Testis (tissue), 3 donors: ENCODE measurements around the gene IRF8. TPM values are rescaled to one million over a fixed set of nuclear protein-coding genes. Genes with fewer than 3 reads are reported as not detected.
"Not testable (repeated sequence)": the region's sequence is repeated elsewhere in the genome, so short reads cannot be mapped to it uniquely, and the experiment has no call there.

ENCODE experiments used
- DNase-seq: peaks from one replicate; pipeline ENCODE4 v3.0.0-alpha.2; 2019
- H3K27ac ChIP-seq, 2 donors: fragments of 200-600 bp; sonication (generic); one replicate each; pipeline ENCODE4 v1.5.1; 2019
- H3K27me3 ChIP-seq: fragments of 200-600 bp; sonication (generic); one replicate; pipeline ENCODE4 v1.5.1; 2019
- H3K36me3 ChIP-seq: fragments of 200-600 bp; sonication (generic); one replicate; pipeline ENCODE4 v1.5.1; 2017; ENCODE audit warnings: low read depth; ENCODE audit errors: missing control alignments
- H3K4me1 ChIP-seq: fragments of 200-600 bp; sonication (generic); one replicate; pipeline ENCODE4 v1.5.1; 2019
- H3K4me3 ChIP-seq, 2 donors: fragments of 200-600 bp; sonication (generic); one replicate each; pipeline ENCODE4 v1.5.1; 2017 to 2019
- H3K9me3 ChIP-seq: fragments of 200-600 bp; sonication (generic); one replicate; pipeline ENCODE4 v1.5.1; 2017
- POLR2A ChIP-seq: fragments of 450-650 bp; IDR thresholded peaks from one replicate; pipeline ENCODE4 v1.6.1; 2017; ENCODE audit warnings: antibody characterized with exemption, mild to moderate bottlenecking, moderate library complexity
- WGBS, 2 donors: methylation state at CpG; one replicate each; pipeline ENCODE4 v1.1.5; 2018; 5-methylcytosine and 5-hydroxymethylcytosine counted together
- intact Hi-C: fragments of 100-400 bp; cut with DNase I; formaldehyde crosslinking; loops from one replicate; pipeline ENCODE4 v1.15.1; 2023; ENCODE audit warnings: low total_unique reads
- polyA plus RNA-seq: library from polyadenylated mRNA; stranded (reverse); fragments of 350-450 nt; fragmentation: Illumina TruSeq; extraction: RNeasy Lipid Tissue Mini Kit (QIAGEN cat#74804); gene quantifications from one replicate; pipeline ENCODE4 v1.2.3, GENCODE V29; 2014; ENCODE audit warnings: low read depth, low replicate concordance; ENCODE audit not compliant: insufficient read depth
- total RNA-seq, 2 donors: library from RNA; depleted of rRNA; stranded (reverse); fragments of >200 nt; gene quantifications; one replicate each; pipeline ENCODE4 v1.2.3, GENCODE V29; 2016
- TF ChIP-seq, protein P1 (sequence below), 3 experiments: fragments of 450-650 bp in 2 of 3; fragments of 200-600 bp in 1 of 3; sonication (generic) in 1 of 3; IDR thresholded peaks; one replicate each; pipeline ENCODE4 v1.5.1; 2016 to 2019; ENCODE audit warnings: antibody characterized with exemption in 3 of 3, mild to moderate bottlenecking in 2 of 3, moderate library complexity in 1 of 3

The IRF8 gene
- total and polyA plus RNA-seq, 3 donors from 2014 or later = 7.2 to 15.0 (median 14.0) TPM

DNA sequence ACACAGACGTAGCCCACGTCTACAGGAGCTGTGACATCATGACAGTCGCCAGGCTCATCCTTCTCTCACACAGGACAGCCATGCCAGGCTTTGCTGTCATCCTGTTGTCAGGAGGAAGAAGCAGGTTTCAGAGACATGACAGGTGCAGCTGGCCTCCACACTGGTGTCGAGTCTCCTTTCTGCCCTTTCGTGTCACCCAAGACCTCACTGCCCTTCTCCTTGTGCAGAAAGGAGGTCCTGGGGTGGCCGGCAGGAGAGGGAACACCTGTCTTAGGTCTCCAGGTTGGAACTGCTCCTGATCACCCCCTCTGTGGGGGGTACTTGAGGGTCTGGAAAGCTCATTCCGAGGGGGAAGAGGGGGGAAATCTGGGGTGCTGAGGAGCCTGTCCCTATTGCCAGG, 41.6 kb upstream of the IRF8 start:
- TF ChIP-seq, protein P1, sequence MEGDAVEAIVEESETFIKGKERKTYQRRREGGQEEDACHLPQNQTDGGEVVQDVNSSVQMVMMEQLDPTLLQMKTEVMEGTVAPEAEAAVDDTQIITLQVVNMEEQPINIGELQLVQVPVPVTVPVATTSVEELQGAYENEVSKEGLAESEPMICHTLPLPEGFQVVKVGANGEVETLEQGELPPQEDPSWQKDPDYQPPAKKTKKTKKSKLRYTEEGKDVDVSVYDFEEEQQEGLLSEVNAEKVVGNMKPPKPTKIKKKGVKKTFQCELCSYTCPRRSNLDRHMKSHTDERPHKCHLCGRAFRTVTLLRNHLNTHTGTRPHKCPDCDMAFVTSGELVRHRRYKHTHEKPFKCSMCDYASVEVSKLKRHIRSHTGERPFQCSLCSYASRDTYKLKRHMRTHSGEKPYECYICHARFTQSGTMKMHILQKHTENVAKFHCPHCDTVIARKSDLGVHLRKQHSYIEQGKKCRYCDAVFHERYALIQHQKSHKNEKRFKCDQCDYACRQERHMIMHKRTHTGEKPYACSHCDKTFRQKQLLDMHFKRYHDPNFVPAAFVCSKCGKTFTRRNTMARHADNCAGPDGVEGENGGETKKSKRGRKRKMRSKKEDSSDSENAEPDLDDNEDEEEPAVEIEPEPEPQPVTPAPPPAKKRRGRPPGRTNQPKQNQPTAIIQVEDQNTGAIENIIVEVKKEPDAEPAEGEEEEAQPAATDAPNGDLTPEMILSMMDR (IDR thresholded peaks at IDR 0.05) = no peak
- TF ChIP-seq POLR2A = no peak
- H3K4me3 ChIP-seq = no peak overlapping the region
- no peaks in the 10 kb centered on the region for H3K9me3 ChIP-seq
- DNase-seq = no peak
- 77 to 89% methylated on average over 4 to 7 of the region's 7 CpGs for WGBS, 2 donors
- H3K27ac ChIP-seq = no peak overlapping the region
- no peaks in the 10 kb centered on the region for H3K4me1 ChIP-seq
- intact Hi-C loops = no loop called here
- no peaks in the 10 kb centered on the region for H3K27me3 ChIP-seq
- no peaks in the 10 kb centered on the region for H3K36me3 ChIP-seq

DNA sequence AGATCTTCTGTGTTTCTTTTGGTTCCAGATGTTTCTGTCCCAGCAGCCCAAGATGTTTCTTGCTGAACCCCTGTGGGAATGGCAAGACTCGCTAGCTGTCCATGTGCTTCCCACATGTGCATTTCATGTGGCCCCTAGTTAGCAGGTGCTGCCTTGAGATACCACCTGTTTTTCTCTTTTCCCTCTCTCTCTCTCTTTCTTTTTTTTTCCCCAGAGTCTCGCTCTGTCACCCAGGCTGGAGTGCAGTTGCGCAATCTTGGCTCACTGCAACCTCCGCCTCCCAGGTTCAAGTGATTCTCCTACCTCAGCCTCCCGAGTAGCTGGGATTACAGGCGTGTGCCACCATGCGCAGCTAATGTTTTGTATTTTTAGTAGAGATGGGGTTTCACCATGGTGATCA, 40.4 kb upstream of the IRF8 start:
- WGBS, 2 donors = 91 to 93% methylated on average over 7 of the region's 7 CpGs
- intact Hi-C loops, DNase-seq: not testable (repeated sequence)

DNA sequence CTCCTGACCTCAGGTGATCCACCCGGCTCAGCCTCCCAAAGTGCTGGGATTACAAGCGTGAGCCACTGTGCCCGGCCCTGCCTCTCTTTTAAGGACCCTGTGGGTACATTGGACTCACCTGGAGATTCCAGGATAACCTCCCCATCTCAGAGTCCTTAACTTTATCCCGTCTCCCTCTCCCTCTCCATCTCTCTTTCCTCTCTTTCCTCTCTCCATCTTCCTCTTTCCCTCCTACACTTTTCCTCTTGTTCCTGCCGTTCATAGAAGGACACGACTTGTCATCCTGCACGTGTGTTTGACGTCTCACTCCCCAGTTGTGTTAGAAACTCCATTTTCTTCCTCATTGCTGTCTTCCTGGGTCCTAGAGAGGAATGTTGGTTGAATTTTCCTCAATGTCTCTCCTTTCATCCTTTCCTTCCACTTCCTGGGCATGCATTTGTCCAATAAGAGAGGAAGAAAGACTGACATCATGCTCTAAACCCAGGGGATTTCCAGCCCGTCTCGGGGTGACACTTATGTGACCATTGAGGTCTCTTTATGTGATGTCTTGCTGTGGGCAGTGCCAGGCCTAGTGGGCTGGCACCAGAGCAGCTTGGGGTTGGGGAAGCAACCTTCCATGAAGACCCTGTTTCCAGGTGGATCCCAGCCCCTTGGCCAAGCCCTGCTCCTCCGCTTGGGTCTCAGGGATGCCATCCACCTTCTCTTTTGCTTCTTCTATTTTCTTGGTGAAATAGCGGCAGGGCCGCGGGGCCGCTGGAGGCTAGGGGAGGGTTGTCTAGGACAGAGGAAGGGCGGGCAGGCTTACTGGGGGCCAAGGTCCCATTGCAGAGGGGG, 39.8 kb upstream of the IRF8 start:
- intact Hi-C loops = no loop called here
- no peak overlapping the region for H3K4me3 ChIP-seq
- DNase-seq = no peak
- H3K36me3 ChIP-seq = no peaks in the 10 kb centered on the region
- TF ChIP-seq, protein P1 (IDR thresholded peaks at IDR 0.05) = no peak
- no peak for TF ChIP-seq POLR2A
- 83 to 84% methylated on average over 16 of the region's 16 CpGs for WGBS, 2 donors
- no peaks in the 10 kb centered on the region for H3K27me3 ChIP-seq
- H3K27ac ChIP-seq = no peak overlapping the region
- H3K9me3 ChIP-seq = no peaks in the 10 kb centered on the region
- no peaks in the 10 kb centered on the region for H3K4me1 ChIP-seq

More for the DNA sequence above, 40.4 kb upstream of the IRF8 start:
- H3K9me3 ChIP-seq, H3K4me1 ChIP-seq, H3K4me3 ChIP-seq, H3K36me3 ChIP-seq, H3K27me3 ChIP-seq, H3K27ac ChIP-seq: not testable (repeated sequence)

DNA sequence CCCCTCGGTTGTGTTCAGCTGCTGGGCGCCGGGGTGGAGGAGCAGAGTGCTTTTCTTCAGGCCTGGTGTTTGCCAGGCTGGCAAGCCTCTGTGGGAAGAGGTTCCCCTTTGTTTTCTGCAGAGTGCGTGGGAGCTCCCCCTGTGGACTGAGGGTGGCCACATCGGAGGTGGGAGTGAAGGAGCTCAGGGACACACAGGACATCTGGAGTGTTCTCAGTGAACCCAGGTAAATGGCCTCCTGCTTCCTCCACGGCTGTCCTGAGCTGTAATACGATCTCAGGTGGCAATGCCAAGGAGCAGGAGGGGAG, 39.2 kb upstream of the IRF8 start:
- no peaks in the 10 kb centered on the region for H3K9me3 ChIP-seq
- 56 to 57% methylated on average over 6 to 7 of the region's 7 CpGs for WGBS, 2 donors
- intact Hi-C loops = no loop called here
- H3K27ac ChIP-seq = no peak overlapping the region
- no peak overlapping the region for H3K4me3 ChIP-seq
- no peaks in the 10 kb centered on the region for H3K36me3 ChIP-seq
- H3K27me3 ChIP-seq = no peaks in the 10 kb centered on the region
- H3K4me1 ChIP-seq = no peaks in the 10 kb centered on the region
- TF ChIP-seq POLR2A = no peak
- TF ChIP-seq, protein P1 (IDR thresholded peaks at IDR 0.05) = no peak
- no peak for DNase-seq

DNA sequence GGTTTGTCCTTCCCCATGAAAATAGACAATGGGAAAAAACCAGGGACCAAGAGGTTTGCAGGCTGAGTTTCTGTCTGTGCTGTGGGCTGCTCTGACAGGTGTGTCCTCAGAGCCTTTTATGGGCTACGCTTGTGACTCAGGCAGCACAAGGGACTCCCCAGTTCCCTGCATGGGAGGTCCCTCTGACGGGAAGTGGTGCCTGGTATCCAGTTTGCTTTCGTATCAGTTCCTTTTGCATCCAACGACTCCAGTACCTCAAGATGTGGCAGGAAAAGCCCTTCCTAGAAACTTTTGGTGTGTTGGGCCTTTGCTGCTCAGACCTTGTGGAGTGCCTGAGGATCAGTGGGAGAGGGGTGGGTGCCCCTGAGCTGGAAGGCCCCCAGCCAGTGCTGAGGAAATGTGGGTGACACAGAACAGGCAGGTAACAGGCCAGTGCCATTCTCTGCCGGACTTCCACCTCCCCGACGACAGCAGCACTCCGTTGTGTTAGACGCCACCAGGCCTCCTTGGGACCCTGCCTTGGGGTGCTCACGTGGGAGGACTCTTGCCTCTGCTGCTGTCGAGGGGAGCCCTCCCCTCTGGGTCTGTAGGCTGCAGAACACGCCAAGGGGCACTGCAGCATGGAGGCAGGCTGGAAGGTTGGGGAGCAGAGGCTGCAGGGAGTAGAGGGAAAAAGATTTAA, 38.4 kb upstream of the IRF8 start:
- H3K4me1 ChIP-seq = no peaks in the 10 kb centered on the region
- WGBS, 2 donors = 81 to 84% methylated on average over 11 to 12 of the region's 12 CpGs
- TF ChIP-seq, protein P1 (IDR thresholded peaks at IDR 0.05) = no peak
- TF ChIP-seq POLR2A = no peak
- no peaks in the 10 kb centered on the region for H3K9me3 ChIP-seq
- no peak overlapping the region for H3K4me3 ChIP-seq
- H3K36me3 ChIP-seq = no peaks in the 10 kb centered on the region
- no peak overlapping the region for H3K27ac ChIP-seq
- intact Hi-C loops = no loop called here
- H3K27me3 ChIP-seq = no peaks in the 10 kb centered on the region
- DNase-seq = no peak
